Peyer's patch (tissue), 4 donors: ENCODE measurements around the gene TGFB2.

ENCODE experiments used
- POLR2A ChIP-seq, 2 donors: fragments of 450-650 bp; IDR thresholded peaks; one replicate each; pipeline ENCODE4 v1.5.1; 2017; ENCODE audit warnings: antibody characterized with exemption in 2 of 2, mild to moderate bottlenecking in 2 of 2, moderate library complexity in 2 of 2
- TF ChIP-seq, protein P1 (sequence below), 6 experiments: fragments of 450-650 bp in 4 of 6; fragments of 200-600 bp in 2 of 6; sonication (generic) in 1 of 6; IDR thresholded peaks; one replicate each; pipeline ENCODE4 v1.5.1; 2017 to 2019; ENCODE audit warnings: antibody characterized with exemption in 6 of 6, mild to moderate bottlenecking in 3 of 6, moderate library complexity in 1 of 6

DNA sequence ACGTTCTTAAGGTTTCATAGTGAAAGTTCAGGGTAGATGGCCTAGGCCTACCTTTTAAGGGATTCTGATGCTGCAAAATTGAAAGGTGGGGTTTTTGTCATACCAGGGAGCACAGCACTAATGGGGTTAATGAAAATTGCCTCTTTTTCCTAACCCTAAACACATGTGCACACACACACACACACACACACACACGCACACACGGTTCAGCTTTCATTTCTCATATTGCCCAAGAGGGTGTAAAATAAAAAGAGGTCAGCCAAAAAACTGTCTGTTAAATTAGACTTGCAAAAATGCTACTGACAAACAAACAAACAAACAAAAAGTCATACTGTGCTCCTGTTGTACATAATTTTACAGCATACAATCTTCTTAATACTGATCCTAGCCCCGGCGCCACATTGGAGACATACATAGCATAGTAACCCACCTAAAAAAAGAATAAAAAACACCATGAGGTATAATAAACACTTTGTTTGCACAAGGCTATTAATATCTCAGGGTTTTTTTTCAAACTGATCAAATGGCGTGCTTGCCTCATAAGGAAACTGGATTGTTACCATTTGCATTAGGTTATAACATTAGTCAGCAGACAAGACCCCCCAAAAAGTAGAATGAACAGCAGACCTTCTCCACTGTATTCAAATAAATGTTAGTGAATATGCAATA, 69.1 kb downstream of the TGFB2 start:
- TF ChIP-seq, protein P1, sequence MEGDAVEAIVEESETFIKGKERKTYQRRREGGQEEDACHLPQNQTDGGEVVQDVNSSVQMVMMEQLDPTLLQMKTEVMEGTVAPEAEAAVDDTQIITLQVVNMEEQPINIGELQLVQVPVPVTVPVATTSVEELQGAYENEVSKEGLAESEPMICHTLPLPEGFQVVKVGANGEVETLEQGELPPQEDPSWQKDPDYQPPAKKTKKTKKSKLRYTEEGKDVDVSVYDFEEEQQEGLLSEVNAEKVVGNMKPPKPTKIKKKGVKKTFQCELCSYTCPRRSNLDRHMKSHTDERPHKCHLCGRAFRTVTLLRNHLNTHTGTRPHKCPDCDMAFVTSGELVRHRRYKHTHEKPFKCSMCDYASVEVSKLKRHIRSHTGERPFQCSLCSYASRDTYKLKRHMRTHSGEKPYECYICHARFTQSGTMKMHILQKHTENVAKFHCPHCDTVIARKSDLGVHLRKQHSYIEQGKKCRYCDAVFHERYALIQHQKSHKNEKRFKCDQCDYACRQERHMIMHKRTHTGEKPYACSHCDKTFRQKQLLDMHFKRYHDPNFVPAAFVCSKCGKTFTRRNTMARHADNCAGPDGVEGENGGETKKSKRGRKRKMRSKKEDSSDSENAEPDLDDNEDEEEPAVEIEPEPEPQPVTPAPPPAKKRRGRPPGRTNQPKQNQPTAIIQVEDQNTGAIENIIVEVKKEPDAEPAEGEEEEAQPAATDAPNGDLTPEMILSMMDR (IDR thresholded peaks at IDR 0.05): no peak
- TF ChIP-seq POLR2A (IDR thresholded peaks at IDR 0.05): no peak
